HG02623 (cell line): ENCODE data around the gene SPATA31C2.
"Not testable (repeated sequence)": the region's sequence is repeated elsewhere in the genome, so short reads cannot be mapped to it uniquely, and the experiment has no call there.

Experiments
- ATAC-seq: cut with Tn5 transposase; IDR thresholded peaks from one replicate; pipeline ENCODE4 v1.9.1; 2021; ENCODE audit warnings: moderate library complexity; ENCODE audit not compliant: unreplicated experiment

Gene SPATA31C2

GRCh38 chr9:88127700-88128300 lies 10.5 kb downstream of the SPATA31C2 start:
- not testable (repeated sequence) for ATAC-seq

GRCh38 chr9:88123413-88123812 lies 14.9 kb downstream of the SPATA31C2 start:
- ATAC-seq = not testable (repeated sequence)

- ATAC-seq = not testable (repeated sequence)
Observed at GRCh38 chr9:88118121-88118520, 20.2 kb downstream of the SPATA31C2 start.

GRCh38 chr9:88114968-88115612 lies 23.2 kb downstream of the SPATA31C2 start:
- ATAC-seq = not testable (repeated sequence)

- not testable (repeated sequence) for ATAC-seq
Observed at GRCh38 chr9:88114283-88114967, 23.9 kb downstream of the SPATA31C2 start.

- ATAC-seq = not testable (repeated sequence)
Observed at GRCh38 chr9:88113156-88114130, 24.8 kb downstream of the SPATA31C2 start.

GRCh38 chr9:88110026-88110425 lies 28.2 kb downstream of the SPATA31C2 start:
- no peak for ATAC-seq

- no peak for ATAC-seq
Observed at GRCh38 chr9:88108779-88109178, 29.5 kb downstream of the SPATA31C2 start.

GRCh38 chr9:88106492-88106891 lies 31.8 kb downstream of the SPATA31C2 start:
- ATAC-seq = no peak

- no peak for ATAC-seq
Observed at GRCh38 chr9:88092797-88093331, 45.4 kb downstream of the SPATA31C2 start.

GRCh38 chr9:88090151-88090581 lies 48.1 kb downstream of the SPATA31C2 start:
- ATAC-seq = no peak

GRCh38 chr9:88087906-88088305 lies 50.4 kb downstream of the SPATA31C2 start:
- no peak for ATAC-seq

GRCh38 chr9:88085476-88085875 lies 52.8 kb downstream of the SPATA31C2 start:
- ATAC-seq = no peak

- no peak for ATAC-seq
Observed at GRCh38 chr9:88084357-88085183, 53.7 kb downstream of the SPATA31C2 start.
